Measurements from ENCODE around the gene TTC34.
"Not testable (repeated sequence)": the region's sequence is repeated elsewhere in the genome, so short reads cannot be mapped to it uniquely, and the experiment has no call there.

TTC34 gene

GRCh38 chr1:2810899-2811532 lies 9.5 kb upstream of the TTC34 start:
- DNase-seq, result no peak

GRCh38 chr1:2810281-2810680 lies 8.8 kb upstream of the TTC34 start:
- no peak for DNase-seq

DNA sequence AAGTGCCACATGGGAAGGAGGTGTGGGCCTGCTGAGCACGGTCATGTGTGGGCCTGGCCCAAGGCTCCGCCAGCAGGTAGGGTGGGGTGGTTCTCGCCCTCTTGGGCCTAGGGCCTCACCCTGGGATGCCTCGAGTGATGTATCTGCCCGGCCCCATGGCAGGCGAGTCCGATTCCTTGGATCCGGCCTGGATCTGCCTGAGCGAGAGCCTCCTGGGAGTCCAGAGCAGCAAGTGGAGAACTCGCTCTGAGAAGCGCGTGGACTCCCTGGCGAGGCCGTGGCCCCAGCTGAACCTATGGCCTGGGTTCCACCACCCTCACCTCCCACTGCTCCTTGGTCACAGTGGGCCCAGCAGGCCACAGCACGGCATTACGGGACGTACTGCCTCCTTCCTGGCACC lies 8.2 kb upstream of the TTC34 start:
- DNase-seq, result no peak

DNA sequence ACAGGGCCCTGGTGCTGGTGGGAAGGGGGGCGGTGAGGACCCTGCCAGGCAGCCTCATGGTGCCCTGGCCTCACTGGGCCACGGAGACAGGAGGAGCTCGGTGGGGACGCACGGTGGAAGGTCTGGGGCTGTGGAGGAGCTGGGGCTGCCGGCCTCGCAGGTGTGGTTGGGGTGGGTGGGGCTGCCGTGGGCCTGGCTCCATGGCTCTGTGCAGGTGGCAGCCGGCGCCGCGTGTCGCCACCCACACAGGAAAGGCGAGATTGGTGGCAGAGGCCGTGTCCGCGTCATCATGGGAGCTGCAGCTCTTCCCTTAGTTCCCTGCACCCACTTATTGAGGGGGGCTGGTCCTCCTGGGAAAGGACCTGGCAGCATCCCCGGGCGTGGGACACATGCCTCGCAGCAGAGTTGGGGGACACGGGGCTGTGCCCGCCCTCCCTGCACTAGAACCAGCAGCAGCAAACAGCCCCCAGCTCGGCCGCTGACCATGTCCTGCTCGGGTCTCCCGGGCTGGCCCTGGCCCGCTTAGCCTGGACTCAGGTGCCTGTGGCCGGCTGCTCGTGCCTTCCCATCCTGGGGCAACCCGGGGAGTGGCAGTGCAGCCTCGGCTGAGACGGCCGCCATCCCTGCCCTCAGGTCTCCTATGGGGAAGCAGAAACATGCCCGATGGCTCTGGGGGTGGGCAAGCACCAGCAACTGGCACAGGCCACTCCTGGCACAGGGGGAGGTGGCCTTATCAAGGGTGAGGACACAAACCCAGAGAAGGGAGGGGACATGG lies 7.5 kb upstream of the TTC34 start:
- no peak for DNase-seq

GRCh38 chr1:2808386-2808705 lies 6.9 kb upstream of the TTC34 start:
- no peak for DNase-seq

- DNase-seq, result no peak
These were observed 6.3 kb upstream of the TTC34 start for GRCh38 chr1:2807678-2808385.

DNA sequence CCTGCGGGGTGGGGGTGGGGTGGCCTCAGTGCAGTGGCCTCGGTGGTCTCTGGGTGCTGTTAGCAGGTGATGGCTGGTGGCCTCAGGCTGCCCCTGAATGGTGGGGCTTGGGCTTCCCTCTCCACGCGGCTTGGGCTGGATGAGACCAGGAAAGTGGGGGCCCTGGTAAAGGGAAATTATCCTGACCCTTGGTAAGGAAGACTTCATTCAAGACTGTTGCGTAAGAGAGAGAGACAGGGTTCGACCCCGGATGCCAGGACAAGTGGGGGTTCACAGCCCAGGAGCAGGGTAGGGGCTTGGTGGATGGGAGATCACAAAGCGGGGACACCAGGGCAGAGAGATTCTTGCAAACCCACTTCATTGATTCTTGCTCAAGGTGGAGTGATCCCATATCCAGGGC lies 5.5 kb upstream of the TTC34 start:
- DNase-seq, result no peak

- no peak for DNase-seq
These were observed 5.1 kb upstream of the TTC34 start for GRCh38 chr1:2806591-2806990.

- no peak for DNase-seq
These were observed 4.4 kb upstream of the TTC34 start for GRCh38 chr1:2805801-2806430.

- DNase-seq, result no peak
These were observed 3.3 kb upstream of the TTC34 start for GRCh38 chr1:2804628-2805351.

- DNase-seq, result no peak
These were observed 2.6 kb upstream of the TTC34 start for GRCh38 chr1:2803931-2804627.

DNA sequence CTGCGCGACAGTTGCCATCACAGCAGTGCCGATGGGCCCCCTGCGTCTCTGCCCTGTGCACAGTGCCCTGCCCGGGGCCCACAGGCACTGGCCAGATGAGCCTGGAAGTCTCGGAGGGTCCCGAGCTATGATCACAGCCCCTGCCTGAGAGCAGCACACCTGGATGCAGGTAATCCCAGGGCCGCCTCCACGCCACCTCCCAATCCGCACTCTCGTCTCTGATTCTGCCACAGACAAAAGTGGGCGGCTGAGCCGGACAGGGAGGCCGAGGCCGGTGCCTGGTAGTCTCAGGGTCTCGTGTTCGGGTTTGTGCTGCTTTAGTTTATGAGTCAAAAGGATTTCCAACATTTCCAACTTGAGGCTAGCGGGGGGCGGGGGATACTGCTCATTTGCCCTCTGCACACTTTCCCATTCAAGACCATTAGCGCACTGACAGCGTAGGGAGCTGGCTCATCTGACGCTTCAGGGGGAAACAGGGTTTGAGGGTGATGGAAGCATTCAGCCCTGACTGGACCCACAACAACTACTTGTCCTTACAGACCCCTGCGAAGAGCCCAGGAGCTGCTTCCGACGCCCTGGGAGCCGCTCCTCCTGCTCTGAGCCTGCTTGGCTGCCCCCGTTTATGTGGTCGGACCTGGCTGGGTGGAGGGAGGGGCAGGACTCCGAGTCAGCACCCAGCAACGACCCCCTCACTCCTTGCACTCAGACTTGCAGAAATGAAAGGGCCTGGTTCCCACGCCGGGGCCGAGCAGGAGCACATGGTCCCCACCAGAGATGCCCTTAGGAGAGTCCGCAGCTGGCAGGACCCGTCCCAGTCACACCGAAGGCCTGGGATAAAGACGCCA lies 1.8 kb upstream of the TTC34 start:
- DNase-seq, result no peak

- DNase-seq, result no peak
These were observed 998 bp upstream of the TTC34 start for GRCh38 chr1:2802421-2802961.

GRCh38 chr1:2801046-2801445 lies 447 bp downstream of the TTC34 start:
- no peak for DNase-seq

DNA sequence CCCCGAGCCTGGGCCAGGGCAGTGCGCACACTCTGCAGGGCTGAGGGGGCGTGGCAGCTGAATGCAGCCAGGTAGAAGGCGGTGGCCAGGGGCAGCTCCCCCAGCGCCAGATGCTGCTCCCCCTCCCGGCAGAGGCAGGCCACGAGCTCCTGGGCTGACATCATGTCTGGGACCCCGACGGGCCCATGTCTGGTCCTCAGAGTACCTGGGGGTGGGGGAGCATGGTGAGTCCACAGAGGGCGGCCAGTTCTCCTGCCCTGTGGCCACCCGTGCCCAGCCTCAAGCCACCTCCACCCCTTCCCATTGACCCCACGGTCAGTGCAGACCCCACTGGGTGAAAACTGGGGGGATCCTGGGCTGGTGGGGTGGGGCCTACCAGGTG lies 838 bp downstream of the TTC34 start:
- DNase-seq, result no peak

GRCh38 chr1:2799811-2800663 lies 1.5 kb downstream of the TTC34 start:
- DNase-seq, result no peak

GRCh38 chr1:2798958-2799357 lies 2.5 kb downstream of the TTC34 start:
- DNase-seq, result not testable (repeated sequence)

GRCh38 chr1:2797741-2798016 lies 3.8 kb downstream of the TTC34 start:
- no peak for DNase-seq

DNA sequence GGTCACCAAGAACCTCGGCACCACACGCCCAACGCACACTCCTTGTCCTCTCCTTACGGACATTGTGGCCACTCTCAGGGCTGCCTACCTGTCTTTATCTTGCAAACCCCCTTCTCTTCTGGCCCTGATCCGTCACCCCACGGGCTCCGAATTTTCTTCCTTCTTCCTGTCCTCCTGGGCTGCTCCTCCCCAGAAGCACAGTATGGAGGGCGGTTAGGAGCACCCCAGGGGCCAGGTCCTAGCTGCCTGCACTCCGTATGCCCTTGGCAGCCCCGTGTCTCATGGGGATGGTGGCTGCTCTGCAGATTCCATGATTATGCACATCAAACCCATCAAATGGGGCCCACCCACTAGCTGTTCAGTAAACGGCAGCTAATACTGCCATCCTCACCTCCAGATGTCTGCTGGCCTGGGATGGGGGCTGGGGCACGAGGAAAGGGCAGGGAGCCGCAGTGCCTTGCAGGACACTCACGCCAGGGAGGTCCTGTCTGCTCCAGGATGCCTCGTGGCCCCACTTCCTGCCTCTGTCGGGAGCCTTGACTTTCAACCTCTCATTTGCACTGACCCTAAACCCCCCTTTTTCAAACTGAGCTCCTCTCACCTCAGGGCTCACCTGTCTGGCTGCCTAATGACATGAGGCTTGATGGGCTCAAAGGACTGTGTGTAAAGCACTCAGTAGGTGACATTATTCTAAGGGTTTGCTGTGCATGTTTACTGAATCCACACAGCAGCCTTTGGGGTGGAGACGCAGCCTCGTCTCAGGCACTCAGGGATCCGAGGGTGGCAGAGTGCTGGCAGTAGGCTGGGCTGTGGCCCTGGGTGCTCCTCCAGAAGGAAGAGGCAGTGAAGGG lies 4.4 kb downstream of the TTC34 start:
- DNase-seq, result no peak

Measured in fibroblast of skin of scalp (primary cell).